NCI-H2196 (cell line): ENCODE results near the gene SLC2A3.
A peak's percentile ranks its signal among the peaks of the same experiment; 100 is the strongest.
"Not testable (repeated sequence)": the region's sequence is repeated elsewhere in the genome, so short reads cannot be mapped to it uniquely, and the experiment has no call there.

ENCODE experiments used
- DNase-seq: peaks from one replicate; lab custom pipeline; 2025; ENCODE audit not compliant: unreplicated experiment; lab: John Stamatoyannopoulos, UW

The SLC2A3 gene

GRCh38 chr12:7935590-7936581 lies at the start of gene SLC2A3:
TSS of gene SLC2A3 (minus strand) at chr12:7936187. CDS start at chr12:7936034, 153 bp downstream.
- DNase-seq: no peak

GRCh38 chr12:7984900-7985299 lies 48.9 kb upstream of the SLC2A3 start:
- DNase-seq: no peak

- not testable (repeated sequence) for DNase-seq
Observed at GRCh38 chr12:7983460-7983859, 47.5 kb upstream of the SLC2A3 start.

DNA sequence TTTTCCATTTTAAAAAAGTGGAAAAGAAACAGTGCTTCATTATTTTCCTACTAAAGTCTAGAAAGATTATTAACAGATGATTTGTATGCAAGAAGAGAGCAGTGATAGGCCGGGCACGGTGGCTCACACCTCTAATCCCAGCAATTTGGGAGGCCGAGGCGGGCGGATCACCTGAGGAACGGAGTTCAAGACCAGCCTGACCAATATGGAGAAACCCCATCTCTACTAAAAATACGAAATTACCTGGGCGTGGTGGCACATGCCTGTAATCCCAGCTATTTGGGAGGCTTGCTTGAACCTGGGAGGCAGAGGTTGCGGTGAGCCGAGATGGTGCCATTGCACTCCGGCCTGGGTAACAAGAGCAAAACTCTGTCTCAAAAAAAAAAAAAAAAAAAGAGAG lies 47.0 kb upstream of the SLC2A3 start:
- DNase-seq: not testable (repeated sequence)

GRCh38 chr12:7982332-7982735 lies 46.3 kb upstream of the SLC2A3 start:
- DNase-seq: not testable (repeated sequence)

DNA sequence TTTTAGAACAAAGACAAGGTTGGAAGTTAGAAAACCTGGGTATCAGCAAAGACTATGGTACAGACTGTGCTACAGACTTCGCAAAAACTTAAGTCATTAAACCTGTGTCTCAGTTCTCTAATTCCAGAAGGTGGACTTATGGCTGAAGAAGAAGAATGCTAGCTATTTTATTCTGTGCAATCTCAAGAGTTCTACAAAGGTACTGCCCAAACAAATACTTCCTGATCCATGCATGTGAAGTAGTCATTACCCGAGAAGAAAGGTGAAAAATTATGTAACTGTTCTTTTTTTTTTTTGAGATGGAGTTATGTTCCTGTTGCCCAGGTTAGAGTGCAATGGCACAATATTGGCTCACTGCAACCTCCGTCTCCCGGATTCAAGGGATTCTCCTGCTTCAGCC lies 45.5 kb upstream of the SLC2A3 start:
- no peak for DNase-seq

GRCh38 chr12:7977351-7978124 lies 41.6 kb upstream of the SLC2A3 start:
- DNase-seq: not testable (repeated sequence)

DNA sequence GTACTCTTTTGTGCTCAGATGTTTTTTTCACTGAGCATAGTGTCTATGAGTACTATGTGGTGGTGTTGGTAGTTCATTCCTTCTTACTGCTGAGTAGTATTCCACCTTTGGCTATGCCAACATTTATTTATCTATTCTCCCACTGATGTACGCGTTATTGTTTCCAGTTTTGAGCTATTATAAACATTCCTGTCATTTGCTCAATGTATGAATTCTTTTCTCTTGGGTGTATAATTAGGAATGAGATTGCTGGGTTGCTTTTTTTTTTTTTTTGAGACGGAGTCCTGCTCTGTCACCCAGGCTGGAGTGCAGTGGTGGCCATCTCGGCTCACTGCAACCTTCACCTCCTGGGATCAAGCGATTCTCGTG lies 37.5 kb upstream of the SLC2A3 start:
- DNase-seq: no peak

GRCh38 chr12:7972734-7973456 lies 36.9 kb upstream of the SLC2A3 start:
- DNase-seq: no peak

GRCh38 chr12:7972269-7972668 lies 36.3 kb upstream of the SLC2A3 start:
- not testable (repeated sequence) for DNase-seq

DNA sequence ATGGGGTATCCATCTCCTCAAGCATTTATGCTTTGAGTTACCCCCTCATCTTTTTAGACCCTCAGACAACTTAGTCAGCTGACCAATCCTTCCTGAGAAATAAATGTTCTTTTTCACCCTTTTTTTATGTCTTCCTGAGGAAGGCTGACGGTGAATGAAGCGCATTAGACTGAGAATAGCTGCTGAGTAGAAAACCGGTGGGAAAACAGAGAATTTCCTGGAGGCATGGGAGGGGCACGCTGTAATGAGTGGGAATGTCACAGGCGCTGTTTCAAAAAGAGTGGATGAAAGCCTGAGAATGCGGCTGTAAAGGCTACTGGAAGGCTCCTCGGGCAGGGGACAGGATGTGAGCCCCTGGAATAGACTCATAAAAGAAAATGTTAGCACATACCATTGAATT lies 35.8 kb upstream of the SLC2A3 start:
- DNase-seq: not testable (repeated sequence)

- peak; percentile 69 for DNase-seq
Observed at GRCh38 chr12:7970475-7971252, 34.7 kb upstream of the SLC2A3 start.

DNA sequence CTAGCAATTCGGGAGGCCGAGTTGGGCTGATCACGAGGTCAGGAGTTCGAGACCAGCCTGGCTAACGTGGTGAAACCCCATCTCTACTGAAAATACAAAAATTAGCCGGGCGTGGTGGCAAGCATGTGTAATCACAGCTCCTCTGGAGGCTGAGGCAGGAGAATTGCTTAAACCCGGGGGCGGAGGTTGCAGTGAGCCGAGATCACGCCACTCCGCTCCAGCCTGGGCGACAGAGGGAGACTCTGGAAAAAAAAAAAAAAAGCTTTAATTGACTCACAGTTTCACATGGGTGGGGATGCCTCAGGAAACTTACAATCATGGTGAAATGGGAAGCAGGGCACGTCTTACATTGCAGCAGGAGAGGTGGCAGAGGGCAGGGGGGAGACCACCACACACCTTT lies 30.6 kb upstream of the SLC2A3 start:
- no peak for DNase-seq

DNA sequence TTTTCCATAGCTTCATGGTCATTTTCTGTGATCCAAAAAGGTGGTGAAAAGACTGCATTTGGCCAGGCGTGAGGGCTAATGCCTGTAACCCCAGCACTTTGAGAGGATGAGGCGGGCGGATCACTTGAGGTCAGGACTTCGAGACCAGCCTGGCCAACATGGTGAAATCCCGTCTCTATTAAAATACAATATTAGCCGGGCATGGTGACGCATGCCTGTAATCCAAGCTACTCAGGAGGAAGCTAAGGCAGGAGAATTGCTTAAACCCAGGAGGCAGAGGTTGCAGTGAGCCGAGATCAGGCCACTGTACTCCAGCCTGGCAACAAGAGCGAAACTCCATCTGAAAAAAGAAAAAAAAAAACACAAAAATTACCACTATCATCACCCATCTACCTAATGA lies 28.7 kb upstream of the SLC2A3 start:
- DNase-seq: not testable (repeated sequence)

DNA sequence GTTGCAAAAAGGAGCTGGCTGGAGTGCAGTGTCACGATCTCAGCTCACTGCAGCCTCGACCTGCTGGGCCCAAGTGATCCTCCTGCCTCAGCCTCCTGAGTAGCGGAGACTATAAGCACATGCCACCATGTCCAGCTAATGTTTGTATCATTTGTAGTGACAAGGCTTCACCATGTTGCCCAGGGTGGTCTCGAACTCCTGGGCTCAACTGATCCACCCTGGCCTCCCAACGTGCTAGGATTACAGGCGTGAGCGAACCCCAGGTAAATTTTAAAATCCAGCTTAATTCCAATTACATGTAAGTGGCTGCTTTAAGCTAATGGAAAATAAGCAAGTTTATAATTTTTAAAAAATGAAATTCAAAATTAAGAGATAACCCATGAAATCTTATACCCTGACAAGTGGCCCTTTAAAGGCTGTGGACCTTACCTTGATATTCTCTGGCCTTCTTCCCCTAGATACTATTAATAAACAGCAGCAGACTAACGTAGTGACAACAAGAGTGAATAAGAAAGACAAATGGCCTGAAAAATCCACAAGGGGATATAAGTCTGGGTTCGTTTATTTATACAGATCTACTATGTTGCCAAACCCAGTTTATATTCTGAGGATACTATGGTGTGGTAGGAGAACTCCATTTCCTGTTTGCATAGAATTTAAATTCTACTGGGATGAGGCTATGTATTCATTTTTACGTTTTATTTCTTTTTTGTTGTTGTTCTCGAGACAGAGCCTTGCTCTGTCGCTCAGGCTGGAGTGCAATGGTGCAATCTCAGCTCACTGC lies 25.6 kb upstream of the SLC2A3 start:
- no peak for DNase-seq

GRCh38 chr12:7959701-7960121 lies 23.7 kb upstream of the SLC2A3 start:
- no peak for DNase-seq

DNA sequence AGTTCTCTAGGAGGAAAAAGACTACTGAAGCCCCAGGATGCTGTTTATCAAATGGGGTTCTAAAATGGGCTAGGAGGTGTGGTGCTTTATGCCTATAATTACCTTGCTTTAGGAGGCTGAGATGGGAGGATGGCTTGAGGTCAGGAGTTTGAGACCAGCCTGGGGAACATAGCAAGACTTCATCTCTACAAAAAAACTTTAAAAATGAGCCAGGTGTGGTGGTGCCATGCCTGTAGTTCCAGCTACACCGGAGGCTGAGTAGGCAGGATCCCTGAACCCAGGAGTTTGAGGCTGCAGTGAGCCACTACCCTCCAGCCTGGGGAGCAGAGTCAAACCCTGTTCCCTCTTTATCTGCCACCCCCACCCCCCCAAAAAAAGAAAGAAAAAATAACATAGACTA lies 23.3 kb upstream of the SLC2A3 start:
- DNase-seq: no peak

DNA sequence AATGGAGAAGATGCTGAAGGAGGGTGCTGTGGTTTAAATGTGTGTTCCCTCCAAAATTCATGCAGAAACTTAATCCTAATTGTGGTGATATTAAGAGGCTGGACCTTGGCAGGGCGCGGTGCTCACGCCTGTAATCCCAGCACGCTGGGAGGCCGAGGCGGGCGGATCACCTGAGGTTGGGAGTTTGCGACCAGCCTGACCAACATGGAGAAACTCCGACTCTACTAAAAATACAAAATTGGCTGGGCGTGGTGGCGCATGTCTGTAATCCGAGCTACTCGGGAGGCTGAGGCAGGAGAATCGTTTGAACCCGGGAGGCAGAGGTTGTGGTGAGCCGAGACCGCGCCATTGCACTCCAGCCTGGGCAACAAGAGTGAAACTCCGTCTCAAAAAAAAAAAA lies 18.9 kb upstream of the SLC2A3 start:
- DNase-seq: not testable (repeated sequence)

GRCh38 chr12:7954418-7954817 lies 18.4 kb upstream of the SLC2A3 start:
- peak; percentile 5 for DNase-seq

DNA sequence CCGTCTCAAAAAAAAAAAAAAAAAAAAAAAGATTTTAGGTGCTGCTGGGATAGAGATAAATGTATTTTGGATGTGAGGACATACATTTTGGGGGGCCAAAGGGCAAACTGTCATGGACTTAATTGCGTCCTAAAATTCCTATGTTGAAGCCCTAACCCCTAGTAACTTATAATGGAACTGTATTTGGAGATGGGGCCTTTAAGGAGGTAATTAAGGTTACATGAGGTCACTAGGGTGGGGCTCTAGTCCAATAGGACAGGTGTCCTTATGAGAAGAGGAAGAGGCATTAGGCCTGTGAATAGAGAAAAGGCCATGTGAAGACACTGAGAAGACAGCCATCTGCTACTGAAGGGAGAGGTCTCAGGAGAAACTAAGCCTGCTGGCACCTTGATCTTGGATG lies 17.9 kb upstream of the SLC2A3 start:
- DNase-seq: not testable (repeated sequence)
